GM08714 (cell line): ENCODE measurements around the gene BACH2.

Experiments
- H3K4me3 ChIP-seq: fragments of 200-500 bp; sonication (Bioruptor generic); 2 replicates; pipeline ENCODE4 v1.5.1; 2014; ENCODE audit warnings: mild to moderate bottlenecking, low read length, inconsistent platforms
- ZNF274 ChIP-seq: IDR thresholded peaks from 2 replicates; pipeline ENCODE4 v1.6.1; 2012; ENCODE audit warnings: mild to moderate bottlenecking, low read depth, low read length

The BACH2 gene

GRCh38 chr6:90019216-90019615 is 277.4 kb downstream of the BACH2 start:
- no peak for TF ChIP-seq ZNF274
- no peak overlapping the region for H3K4me3 ChIP-seq

GRCh38 chr6:90015883-90016282 is 280.8 kb downstream of the BACH2 start:
- no peak overlapping the region for H3K4me3 ChIP-seq
- no peak for TF ChIP-seq ZNF274

GRCh38 chr6:90008908-90009501 is 287.6 kb downstream of the BACH2 start:
- H3K4me3 ChIP-seq, result no peak overlapping the region
- TF ChIP-seq ZNF274, result no peak

- H3K4me3 ChIP-seq, result no peak overlapping the region
- TF ChIP-seq ZNF274, result no peak
Measured at GRCh38 chr6:90008189-90008907, 288.3 kb downstream of the BACH2 start.

GRCh38 chr6:90005048-90005827 is 291.4 kb downstream of the BACH2 start:
- no peak for TF ChIP-seq ZNF274
- H3K4me3 ChIP-seq, result no peak overlapping the region

GRCh38 chr6:90004511-90004910 is 292.1 kb downstream of the BACH2 start:
- H3K4me3 ChIP-seq, result no peak overlapping the region
- no peak for TF ChIP-seq ZNF274

- no peak for TF ChIP-seq ZNF274
- H3K4me3 ChIP-seq, result no peak overlapping the region
Measured at GRCh38 chr6:90003941-90004340, 292.7 kb downstream of the BACH2 start.

- no peak overlapping the region for H3K4me3 ChIP-seq
- TF ChIP-seq ZNF274, result no peak
Measured at GRCh38 chr6:90003069-90003795, 293.4 kb downstream of the BACH2 start.

- no peak for TF ChIP-seq ZNF274
- no peak overlapping the region for H3K4me3 ChIP-seq
Measured at GRCh38 chr6:90000864-90001731, 295.5 kb downstream of the BACH2 start.

GRCh38 chr6:89999945-90000825 is 296.5 kb downstream of the BACH2 start:
- TF ChIP-seq ZNF274, result no peak
- no peak overlapping the region for H3K4me3 ChIP-seq

- no peak for TF ChIP-seq ZNF274
- H3K4me3 ChIP-seq, result no peak overlapping the region
Measured at GRCh38 chr6:89999154-89999553, 297.5 kb downstream of the BACH2 start.
